ENCODE results near the gene MAN2B2.

DNA sequence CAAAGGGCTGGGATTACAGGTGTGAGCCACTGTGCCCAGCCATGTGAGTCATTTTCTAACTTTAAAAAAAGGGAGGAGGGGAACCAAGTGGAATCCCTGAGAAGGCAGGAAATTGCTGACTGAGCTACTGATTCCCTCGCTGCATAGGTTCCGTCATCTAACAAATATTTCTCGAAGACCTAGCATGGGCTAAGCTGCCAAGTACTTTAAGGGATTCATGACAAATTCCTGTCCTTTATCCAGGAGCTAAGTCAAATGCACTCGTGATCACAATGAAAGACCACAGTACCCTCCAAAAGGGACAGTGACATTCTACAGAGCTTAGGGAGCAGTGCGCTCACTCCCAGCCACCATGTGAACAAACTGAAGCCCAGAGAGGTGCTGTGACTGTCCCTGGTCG, 33.2 kb upstream of the MAN2B2 start:
- TF ChIP-seq, protein P1, sequence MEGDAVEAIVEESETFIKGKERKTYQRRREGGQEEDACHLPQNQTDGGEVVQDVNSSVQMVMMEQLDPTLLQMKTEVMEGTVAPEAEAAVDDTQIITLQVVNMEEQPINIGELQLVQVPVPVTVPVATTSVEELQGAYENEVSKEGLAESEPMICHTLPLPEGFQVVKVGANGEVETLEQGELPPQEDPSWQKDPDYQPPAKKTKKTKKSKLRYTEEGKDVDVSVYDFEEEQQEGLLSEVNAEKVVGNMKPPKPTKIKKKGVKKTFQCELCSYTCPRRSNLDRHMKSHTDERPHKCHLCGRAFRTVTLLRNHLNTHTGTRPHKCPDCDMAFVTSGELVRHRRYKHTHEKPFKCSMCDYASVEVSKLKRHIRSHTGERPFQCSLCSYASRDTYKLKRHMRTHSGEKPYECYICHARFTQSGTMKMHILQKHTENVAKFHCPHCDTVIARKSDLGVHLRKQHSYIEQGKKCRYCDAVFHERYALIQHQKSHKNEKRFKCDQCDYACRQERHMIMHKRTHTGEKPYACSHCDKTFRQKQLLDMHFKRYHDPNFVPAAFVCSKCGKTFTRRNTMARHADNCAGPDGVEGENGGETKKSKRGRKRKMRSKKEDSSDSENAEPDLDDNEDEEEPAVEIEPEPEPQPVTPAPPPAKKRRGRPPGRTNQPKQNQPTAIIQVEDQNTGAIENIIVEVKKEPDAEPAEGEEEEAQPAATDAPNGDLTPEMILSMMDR (IDR thresholded peaks at IDR 0.05) = no peak
- TF ChIP-seq EP300 (IDR thresholded peaks at IDR 0.05) = no peak
- TF ChIP-seq POLR2A (IDR thresholded peaks at IDR 0.05) = no peak
- no peak for TF ChIP-seq POLR2AphosphoS5 (IDR thresholded peaks at IDR 0.05)
